ENCODE results near the gene POLR3E.

Gene POLR3E

GRCh38 chr16:22297114-22297870 lies at the start of gene POLR3E:
Gene POLR3E (plus strand): TSS chr16:22297409. CDS start chr16:22302969, 5,560 bp downstream.
- intact Hi-C loops (cut with DNase I) = loop anchor here (2.0 to 5.0 kb wide), 3 partner anchors 78 to 340 kb away; partner anchors contain the start of gene CDR2

GRCh38 chr16:22250522-22250921 lies 46.7 kb upstream of the POLR3E start:
- intact Hi-C loops (cut with DNase I) = no loop called here
- DNase-seq = no peak

More at GRCh38 chr16:22297114-22297870, at the start of gene POLR3E:
- peak; percentile 97 to 100 (median 99) for DNase-seq

GRCh38 chr16:22252317-22252716 lies 44.9 kb upstream of the POLR3E start:
- peak in 3 of 42 donors; percentile 18 to 36 (median 18) for DNase-seq
- intact Hi-C loops (cut with DNase I) = no loop called here

- intact Hi-C loops (cut with DNase I) = no loop called here
- no peak for DNase-seq
These were observed 43.9 kb upstream of the POLR3E start for GRCh38 chr16:22253272-22253671.

- DNase-seq = no peak
- intact Hi-C loops (cut with DNase I) = no loop called here
These were observed 41.9 kb upstream of the POLR3E start for GRCh38 chr16:22255335-22255734.

GRCh38 chr16:22257440-22257839 lies 39.8 kb upstream of the POLR3E start:
- intact Hi-C loops (cut with DNase I) = no loop called here
- no peak for DNase-seq

- intact Hi-C loops (cut with DNase I) = no loop called here
- DNase-seq = no peak
These were observed 36.7 kb upstream of the POLR3E start for GRCh38 chr16:22260490-22260889.

GRCh38 chr16:22262460-22262859 lies 34.7 kb upstream of the POLR3E start:
- intact Hi-C loops (cut with DNase I) = no loop called here

GRCh38 chr16:22264786-22265185 lies 32.4 kb upstream of the POLR3E start:
- intact Hi-C loops (cut with DNase I) = no loop called here
- no peak for DNase-seq

More at GRCh38 chr16:22262460-22262859, 34.7 kb upstream of the POLR3E start:
- no peak for DNase-seq

GRCh38 chr16:22265351-22265750 lies 31.9 kb upstream of the POLR3E start:
- no peak for DNase-seq
- intact Hi-C loops (cut with DNase I) = no loop called here

GRCh38 chr16:22266546-22266945 lies 30.7 kb upstream of the POLR3E start:
- intact Hi-C loops (cut with DNase I) = no loop called here
- DNase-seq = no peak

- DNase-seq = no peak
- intact Hi-C loops (cut with DNase I) = no loop called here
These were observed 29.4 kb upstream of the POLR3E start for GRCh38 chr16:22267764-22268163.

- no peak for DNase-seq
- intact Hi-C loops (cut with DNase I) = no loop called here
These were observed 26.7 kb upstream of the POLR3E start for GRCh38 chr16:22270525-22270924.

- intact Hi-C loops (cut with DNase I) = no loop called here
- no peak for DNase-seq
These were observed 24.1 kb upstream of the POLR3E start for GRCh38 chr16:22272870-22273650.

GRCh38 chr16:22274916-22275315 lies 22.3 kb upstream of the POLR3E start:
- intact Hi-C loops (cut with DNase I) = no loop called here
- no peak for DNase-seq

- intact Hi-C loops (cut with DNase I) = no loop called here
- no peak for DNase-seq
These were observed 18.6 kb upstream of the POLR3E start for GRCh38 chr16:22278441-22279230.

- DNase-seq = no peak
- intact Hi-C loops (cut with DNase I) = no loop called here
These were observed 14.8 kb upstream of the POLR3E start for GRCh38 chr16:22282254-22282892.

- intact Hi-C loops (cut with DNase I) = no loop called here
- no peak for DNase-seq
These were observed 12.6 kb upstream of the POLR3E start for GRCh38 chr16:22284637-22285036.

GRCh38 chr16:22285080-22285479 lies 12.1 kb upstream of the POLR3E start:
- no peak for DNase-seq
- intact Hi-C loops (cut with DNase I) = no loop called here

Data from head of caudate nucleus (tissue), 42 donors.